Testis (tissue), 2 donors: ENCODE results near the gene CAPZA3.
"Not testable (repeated sequence)": the region's sequence is repeated elsewhere in the genome, so short reads cannot be mapped to it uniquely, and the experiment has no call there.

Experiments
- CTCF ChIP-seq, 3 experiments: fragments of 450-650 bp in 2 of 3; fragments of 200-600 bp in 1 of 3; sonication (generic) in 1 of 3; IDR thresholded peaks; one replicate each; pipeline ENCODE4 v1.5.1; 2016 to 2019; ENCODE audit warnings: antibody characterized with exemption in 3 of 3, mild to moderate bottlenecking in 2 of 3, moderate library complexity in 1 of 3
- POLR2A ChIP-seq: fragments of 450-650 bp; IDR thresholded peaks from one replicate; pipeline ENCODE4 v1.6.1; 2017; ENCODE audit warnings: antibody characterized with exemption, mild to moderate bottlenecking, moderate library complexity

- TF ChIP-seq CTCF (IDR thresholded peaks at IDR 0.05); POLR2A: not testable (repeated sequence)
Measured at GRCh38 chr12:18766479-18766878, 28.6 kb downstream of the CAPZA3 start.
